SK-MEL-5 (cell line): ENCODE results near the gene B4GAT1. TPM values are rescaled to one million over a fixed set of nuclear protein-coding genes. Genes with fewer than 3 reads are reported as not detected.
"Not testable (repeated sequence)": the region's sequence is repeated elsewhere in the genome, so short reads cannot be mapped to it uniquely, and the experiment has no call there.

Experiments used
- DNase-seq: peaks from one replicate; pipeline ENCODE4 v3.0.0-alpha.2; 2016; ENCODE audit warnings: low read depth, low spot score
- in situ Hi-C: cut with HindIII; loops from 2 replicates; pipeline ENCODE4 v1.10.0; 2016; ENCODE audit warnings: low sequenced_read_pairs, high pct_unique_total_duplicates, low pct_unique_long_range_greater_than_20kb
- polyA plus RNA-seq, 2 experiments: library from polyadenylated mRNA; depleted of rRNA; stranded (reverse); fragments of >200 nt; gene quantifications; 2 replicates each; pipeline ENCODE4 v1.2.3, GENCODE V29; 2015
- total RNA-seq: library from RNA; depleted of rRNA; stranded (reverse); fragments of >200 nt; shearing (Covaris generic); gene quantifications from 2 replicates; pipeline ENCODE4 v1.2.3, GENCODE V29; 2014; rRNA removed

B4GAT1 gene
- total RNA-seq, result 58.8 and 65.6 TPM in 2 replicates
- 76.0 and 87.7 TPM in 2 replicates for polyA plus RNA-seq (2015; cell fraction: cytosol; rRNA removed)
- 8.1 and 8.2 TPM in 2 replicates for polyA plus RNA-seq (2015; cell fraction: nucleus; rRNA removed)

- peak; percentile 81 for DNase-seq
- in situ Hi-C loops, result no loop called here
Measured at GRCh38 chr11:66347425-66348276, at the start of gene B4GAT1. B4GAT1 (minus strand) TSS chr11:66347629; CDS start chr11:66347545, 84 bp downstream.

DNA sequence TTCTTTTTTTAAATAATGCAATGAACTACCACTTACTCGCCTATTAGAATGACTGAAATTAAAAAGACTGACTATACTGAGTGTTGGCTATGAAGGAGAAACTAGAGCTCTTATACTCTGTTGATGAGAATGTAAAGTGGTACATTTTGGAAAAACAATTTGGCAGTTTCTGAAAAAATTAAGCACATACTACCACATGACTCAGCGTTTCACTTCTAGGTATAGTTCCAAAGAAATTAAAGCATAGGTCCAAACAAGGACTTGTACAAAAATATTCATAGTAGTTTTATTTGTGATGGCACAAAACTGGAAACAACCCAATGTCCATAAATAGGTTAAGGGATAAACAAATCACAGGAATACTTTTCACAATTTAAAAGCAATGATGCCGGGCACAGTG lies 46.5 kb upstream of the B4GAT1 start:
- in situ Hi-C loops, result no loop called here
- DNase-seq, result no peak

DNA sequence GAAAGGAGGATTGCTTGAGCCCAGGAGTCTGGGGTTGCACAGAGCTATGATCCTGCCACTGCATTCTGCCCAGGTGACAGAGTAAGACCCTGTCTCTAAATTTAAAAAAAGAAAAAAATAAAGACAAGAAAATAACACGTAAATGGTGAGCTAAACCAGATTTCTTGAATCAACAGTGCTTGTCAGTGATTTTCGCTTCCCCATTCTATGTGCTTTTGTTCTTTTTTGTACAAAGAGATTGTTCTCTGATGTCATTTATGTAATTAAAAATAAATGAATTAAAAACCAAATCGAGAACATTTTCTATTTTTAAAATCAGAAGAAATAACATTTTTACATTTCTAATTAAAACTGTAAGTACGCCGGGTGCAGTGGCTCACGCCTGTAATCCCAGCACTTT lies 43.9 kb upstream of the B4GAT1 start:
- in situ Hi-C loops, result no loop called here
- DNase-seq, result no peak

DNA sequence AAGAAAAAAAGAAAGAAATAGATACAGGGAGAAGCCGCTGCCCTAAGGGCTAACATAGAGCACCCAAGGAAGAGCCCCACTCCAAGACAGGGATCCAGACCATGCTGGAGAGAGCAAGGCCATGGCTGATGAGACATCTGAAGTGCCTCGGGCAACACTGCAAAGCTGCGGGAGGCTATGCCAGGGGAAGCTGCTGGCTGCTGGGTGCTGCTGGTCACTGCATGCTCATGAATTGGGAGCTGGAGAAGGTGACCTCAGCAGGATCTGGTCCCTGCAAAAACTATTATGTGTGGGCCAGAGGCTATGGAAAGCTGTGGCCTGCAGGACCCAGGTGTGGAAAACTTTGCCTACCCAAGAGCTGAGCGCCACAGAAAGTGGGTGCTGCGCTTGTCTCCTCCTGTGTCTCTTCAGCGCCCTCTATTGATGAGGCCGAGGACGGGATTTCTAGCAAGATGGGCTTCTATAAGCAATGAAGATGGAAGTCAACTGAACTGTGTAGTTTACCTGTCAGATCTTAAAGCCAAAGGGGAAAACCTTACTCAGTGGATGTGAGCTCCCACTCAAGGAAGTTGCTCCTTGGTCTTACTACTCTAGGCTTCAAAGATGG lies 41.5 kb upstream of the B4GAT1 start:
- in situ Hi-C loops, result no loop called here
- peak; percentile 81 for DNase-seq

GRCh38 chr11:66386171-66387069 lies 39.0 kb upstream of the B4GAT1 start:
- in situ Hi-C loops, result no loop called here
- peak; percentile 85 for DNase-seq

GRCh38 chr11:66384316-66384715 lies 36.9 kb upstream of the B4GAT1 start:
- DNase-seq, in situ Hi-C loops: not testable (repeated sequence)

DNA sequence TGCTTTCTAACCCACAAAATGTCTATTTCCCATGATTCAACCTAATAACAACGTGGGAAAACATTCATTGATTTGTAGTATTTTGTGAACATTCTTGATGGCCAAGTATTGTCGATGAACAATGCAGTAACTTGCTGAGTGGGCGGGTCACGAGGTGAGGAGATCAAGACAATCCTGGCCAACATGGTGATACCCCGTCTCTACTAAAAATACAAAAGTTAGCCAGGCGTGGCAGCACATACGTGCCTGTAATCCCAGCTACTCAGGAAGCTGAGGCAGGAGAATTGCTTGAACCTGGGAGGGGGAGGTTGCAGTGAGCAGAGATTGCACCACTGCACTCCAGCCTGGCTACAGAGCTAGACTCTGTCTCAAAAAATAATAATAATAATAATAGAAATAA lies 32.8 kb upstream of the B4GAT1 start:
- DNase-seq, in situ Hi-C loops: not testable (repeated sequence)

- in situ Hi-C loops, DNase-seq: not testable (repeated sequence)
Measured at GRCh38 chr11:66373690-66374287, 26.4 kb upstream of the B4GAT1 start.

GRCh38 chr11:66373265-66373664 lies 25.8 kb upstream of the B4GAT1 start:
- no peak for DNase-seq
- in situ Hi-C loops, result no loop called here

DNA sequence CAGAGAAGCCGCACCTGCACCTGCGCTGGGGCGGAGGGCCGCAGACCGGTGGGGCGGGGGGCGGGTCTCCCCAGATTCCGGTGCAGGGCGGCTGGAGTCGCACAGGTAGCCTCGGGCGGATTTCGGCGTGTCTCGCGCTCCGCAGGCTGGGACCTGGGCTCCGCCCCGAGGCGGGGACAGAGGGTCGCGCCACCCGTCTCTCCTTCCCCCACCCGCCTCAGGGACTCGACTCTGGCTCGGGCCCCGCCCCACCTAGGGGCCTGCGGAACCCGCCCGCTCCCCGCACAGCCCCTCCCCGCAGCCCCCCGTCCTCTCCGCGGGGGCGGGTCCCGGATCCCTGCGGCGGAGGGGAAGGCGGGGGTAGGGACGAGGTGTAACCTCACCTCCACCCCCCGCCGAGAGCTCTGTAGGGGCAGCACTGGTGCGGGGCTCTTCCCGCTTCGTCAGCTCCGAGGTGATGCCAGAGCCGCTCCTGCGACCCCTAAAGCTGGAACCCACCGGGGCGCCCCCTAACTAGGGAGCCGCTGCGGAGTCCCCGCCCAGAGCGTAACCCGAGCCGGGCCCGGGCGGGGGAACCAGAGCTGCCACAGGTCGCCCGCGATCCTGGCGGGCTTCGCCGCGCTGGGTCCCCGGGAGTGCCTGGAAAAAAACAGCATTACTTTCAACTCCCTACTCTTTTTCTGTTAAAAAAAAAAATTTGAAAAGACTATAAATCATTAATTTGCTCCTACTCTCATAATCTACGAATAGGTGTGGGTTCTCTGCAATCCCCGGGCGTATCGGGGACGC lies 24.4 kb upstream of the B4GAT1 start, which contains the start of gene SLC29A2:
TSS of gene SLC29A2 (minus strand) at position 134 of the 789 bp plus-strand sequence. CDS start 169 bp downstream, outside the sequence.
- in situ Hi-C loops, result no loop called here
- DNase-seq, result peak; percentile 32

GRCh38 chr11:66369073-66369894 lies 21.9 kb upstream of the B4GAT1 start:
- in situ Hi-C loops, result no loop called here
- DNase-seq, result no peak

DNA sequence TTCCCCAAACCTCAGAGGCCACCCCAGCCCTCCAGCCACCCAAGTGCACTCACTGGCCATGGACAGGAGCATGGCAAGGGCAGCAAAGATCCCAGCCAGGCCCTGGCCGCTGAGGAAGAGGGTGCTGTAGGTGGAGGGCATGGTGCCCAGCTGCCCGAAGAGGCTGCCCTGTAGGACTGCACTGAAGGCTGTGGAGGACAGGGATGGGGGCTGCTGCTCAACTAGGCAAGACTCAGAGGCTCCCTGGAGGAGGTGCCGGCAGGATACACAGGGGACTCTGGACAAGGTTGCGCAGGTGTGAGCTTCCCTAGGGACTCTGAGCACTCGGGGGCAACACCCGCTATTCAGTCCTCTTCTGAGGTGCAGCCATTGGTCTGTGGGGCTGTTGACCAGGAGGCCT lies 21.1 kb upstream of the B4GAT1 start:
- in situ Hi-C loops, result no loop called here
- no peak for DNase-seq

DNA sequence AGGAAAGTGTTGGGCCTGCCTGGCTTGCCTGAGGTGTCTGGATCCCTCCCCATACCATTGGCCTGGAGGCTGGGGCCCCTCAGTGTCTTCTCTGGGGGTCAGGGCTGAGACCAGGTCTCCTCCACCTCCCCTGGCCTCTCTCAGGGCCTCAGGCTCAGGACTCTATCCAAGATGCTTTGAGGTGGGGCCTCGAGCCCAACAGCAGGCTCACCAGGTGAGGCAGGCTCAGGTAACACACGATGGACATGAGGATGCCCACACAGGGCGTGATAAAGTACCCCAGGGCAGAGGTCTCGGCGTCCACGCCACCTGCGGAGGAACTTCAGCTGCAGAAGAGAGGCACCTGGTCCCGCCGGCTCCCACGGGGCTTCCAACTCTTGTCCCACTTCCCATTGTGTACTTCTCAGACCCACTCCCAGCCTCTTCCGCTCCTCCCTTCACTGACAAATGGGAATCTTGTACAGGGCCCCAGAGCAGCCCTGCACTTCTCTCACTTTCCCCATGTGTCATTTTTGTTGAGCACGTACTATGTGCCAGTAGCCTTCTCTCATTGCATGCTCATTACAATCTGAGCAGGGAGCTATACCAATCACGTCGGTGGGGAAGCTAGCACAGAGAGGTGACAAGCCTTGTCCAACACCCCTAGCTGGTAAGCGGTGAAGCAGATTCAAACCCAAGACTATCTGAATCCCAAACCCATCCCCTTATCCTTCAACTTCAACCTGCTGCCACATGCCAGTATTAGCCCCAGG lies 20.3 kb upstream of the B4GAT1 start:
- in situ Hi-C loops, result no loop called here

GRCh38 chr11:66366844-66367477 lies 19.5 kb upstream of the B4GAT1 start:
- in situ Hi-C loops, result no loop called here
- no peak for DNase-seq

More for the DNA sequence above, 20.3 kb upstream of the B4GAT1 start:
- DNase-seq, result no peak
